ENCODE results near the gene HHAT.

DNA sequence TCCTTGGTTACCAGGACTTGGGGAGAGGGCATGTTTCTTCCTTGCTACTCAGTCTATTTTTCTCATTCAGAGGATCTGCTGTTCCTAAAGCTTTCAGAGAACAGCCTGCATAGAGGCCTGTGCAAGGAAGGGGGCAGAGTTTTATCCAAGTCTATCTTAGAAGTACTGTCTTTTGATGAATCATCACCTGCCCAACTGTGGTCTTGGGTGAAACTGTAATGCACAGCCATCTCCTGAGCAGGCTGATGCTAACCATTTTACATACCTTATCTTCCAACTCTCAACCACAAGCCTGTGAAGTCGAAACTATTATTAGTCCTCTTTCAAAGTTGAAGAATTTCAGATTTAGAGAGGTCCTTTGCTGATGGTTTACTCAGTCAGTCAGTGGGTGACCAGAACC is 368.0 kb downstream of the HHAT start:
- TF ChIP-seq CEBPB (IDR thresholded peaks at IDR 0.05) = no peak
- TF ChIP-seq, protein P1, sequence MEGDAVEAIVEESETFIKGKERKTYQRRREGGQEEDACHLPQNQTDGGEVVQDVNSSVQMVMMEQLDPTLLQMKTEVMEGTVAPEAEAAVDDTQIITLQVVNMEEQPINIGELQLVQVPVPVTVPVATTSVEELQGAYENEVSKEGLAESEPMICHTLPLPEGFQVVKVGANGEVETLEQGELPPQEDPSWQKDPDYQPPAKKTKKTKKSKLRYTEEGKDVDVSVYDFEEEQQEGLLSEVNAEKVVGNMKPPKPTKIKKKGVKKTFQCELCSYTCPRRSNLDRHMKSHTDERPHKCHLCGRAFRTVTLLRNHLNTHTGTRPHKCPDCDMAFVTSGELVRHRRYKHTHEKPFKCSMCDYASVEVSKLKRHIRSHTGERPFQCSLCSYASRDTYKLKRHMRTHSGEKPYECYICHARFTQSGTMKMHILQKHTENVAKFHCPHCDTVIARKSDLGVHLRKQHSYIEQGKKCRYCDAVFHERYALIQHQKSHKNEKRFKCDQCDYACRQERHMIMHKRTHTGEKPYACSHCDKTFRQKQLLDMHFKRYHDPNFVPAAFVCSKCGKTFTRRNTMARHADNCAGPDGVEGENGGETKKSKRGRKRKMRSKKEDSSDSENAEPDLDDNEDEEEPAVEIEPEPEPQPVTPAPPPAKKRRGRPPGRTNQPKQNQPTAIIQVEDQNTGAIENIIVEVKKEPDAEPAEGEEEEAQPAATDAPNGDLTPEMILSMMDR (IDR thresholded peaks at IDR 0.05) = no peak
- TF ChIP-seq, protein P2, sequence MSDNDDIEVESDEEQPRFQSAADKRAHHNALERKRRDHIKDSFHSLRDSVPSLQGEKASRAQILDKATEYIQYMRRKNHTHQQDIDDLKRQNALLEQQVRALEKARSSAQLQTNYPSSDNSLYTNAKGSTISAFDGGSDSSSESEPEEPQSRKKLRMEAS (IDR thresholded peaks at IDR 0.05) = no peak
- no peak for TF ChIP-seq POLR2A (IDR thresholded peaks at IDR 0.05; ENCODE audit: low read length)
- TF ChIP-seq CBX2 (IDR thresholded peaks at IDR 0.05; ENCODE audit: borderline replicate concordance, low read depth) = no peak
